Measurements from ENCODE around the gene ACBD4.

The ACBD4 gene

DNA sequence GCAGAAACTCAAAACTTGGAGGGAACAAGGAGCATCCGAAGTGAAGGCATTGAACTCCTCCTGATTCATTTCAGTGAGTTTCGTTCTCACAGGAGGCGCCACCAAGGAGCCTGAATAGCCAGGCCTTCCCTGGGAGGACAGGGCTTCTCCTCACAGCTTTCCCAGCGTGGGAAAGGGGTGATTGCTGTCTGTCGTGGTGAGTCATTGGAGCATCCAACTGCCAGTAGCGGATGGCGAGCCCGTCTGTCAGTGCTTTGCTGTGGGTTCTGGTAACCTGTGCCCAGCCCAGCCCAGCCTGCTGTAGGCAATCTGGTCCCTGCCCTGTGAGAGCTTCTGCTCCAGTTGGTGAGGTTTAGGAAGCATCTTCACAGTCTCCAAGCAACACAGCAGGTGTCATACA lies 31.5 kb upstream of the ACBD4 start:
- TF ChIP-seq CTCF (IDR thresholded peaks at IDR 0.05; ENCODE audit: low read length, missing control alignments): no peak
- no peak overlapping the region for H3K4me3 ChIP-seq (replicated peaks; ENCODE audit: low read depth, low read length)
- no peak for DNase-seq (ENCODE audit: low read depth)

DNA sequence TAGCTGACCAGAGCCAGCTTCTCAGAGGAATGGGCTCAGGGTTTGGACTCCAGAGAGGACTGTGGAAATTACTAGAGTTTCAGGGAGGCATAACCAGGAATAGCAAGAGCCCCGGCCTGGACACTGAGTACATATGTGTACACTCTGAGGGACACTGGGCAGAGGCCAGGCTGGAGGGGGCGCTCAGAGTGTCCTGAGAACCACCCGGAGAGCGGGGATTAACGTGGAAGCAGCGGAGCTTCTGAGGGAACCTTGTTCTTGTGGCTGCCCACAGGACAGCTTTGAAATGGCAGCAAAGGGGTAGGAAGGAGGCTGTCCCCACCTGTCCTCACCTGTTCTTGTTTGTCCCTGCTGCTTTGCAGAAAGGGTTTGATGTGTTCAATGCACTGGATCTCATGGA lies 31.0 kb upstream of the ACBD4 start:
- no peak overlapping the region for H3K4me3 ChIP-seq (replicated peaks; ENCODE audit: low read depth, low read length)
- TF ChIP-seq CTCF (IDR thresholded peaks at IDR 0.05; ENCODE audit: low read length, missing control alignments): no peak
- no peak for DNase-seq (ENCODE audit: low read depth)

DNA sequence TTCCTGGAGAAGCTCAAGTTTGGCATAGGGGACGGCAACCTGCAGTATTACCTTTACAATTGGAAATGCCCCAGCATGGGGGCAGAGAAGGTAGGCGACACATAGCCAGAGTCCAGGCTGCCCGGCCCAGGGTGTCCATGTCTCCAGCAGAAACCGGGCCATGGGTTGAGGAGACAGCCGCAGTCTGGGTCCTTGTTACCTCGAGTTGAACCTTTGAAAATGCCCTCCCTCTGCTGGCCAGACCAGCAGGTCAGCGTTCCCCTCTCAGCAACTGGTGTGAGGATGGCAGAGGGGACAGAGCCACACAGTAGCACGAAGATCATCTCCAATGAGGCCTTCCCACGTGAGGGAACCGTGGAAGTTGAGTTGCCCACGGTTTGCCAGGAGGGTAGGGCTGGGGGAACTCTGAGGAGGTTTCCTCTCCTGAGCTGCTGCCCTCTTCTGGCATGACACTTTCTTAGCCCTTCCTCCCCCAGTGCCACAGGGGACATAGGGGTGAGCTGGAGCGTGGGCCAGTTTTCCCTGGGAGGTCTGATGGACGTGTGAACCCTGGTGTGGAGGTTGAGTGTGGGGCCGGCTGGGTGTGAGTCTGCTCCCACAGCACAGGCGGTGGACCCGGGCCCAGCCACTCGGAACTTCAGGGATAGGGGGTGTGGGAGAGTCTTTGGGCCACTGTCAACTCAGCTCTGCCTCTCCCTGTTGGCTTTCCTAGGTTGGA lies 30.4 kb upstream of the ACBD4 start:
- peak; percentile 1 for TF ChIP-seq CTCF (IDR thresholded peaks at IDR 0.05; ENCODE audit: low read length, missing control alignments)
- H3K4me3 ChIP-seq (replicated peaks; ENCODE audit: low read depth, low read length): no peak overlapping the region
- DNase-seq (ENCODE audit: low read depth): no peak

- no peak overlapping the region for H3K4me3 ChIP-seq (replicated peaks; ENCODE audit: low read depth, low read length)
- no peak for DNase-seq (ENCODE audit: low read depth)
- TF ChIP-seq CTCF (IDR thresholded peaks at IDR 0.05; ENCODE audit: low read length, missing control alignments): no peak
These were observed 29.4 kb upstream of the ACBD4 start for GRCh38 chr17:45106096-45106495.

DNA sequence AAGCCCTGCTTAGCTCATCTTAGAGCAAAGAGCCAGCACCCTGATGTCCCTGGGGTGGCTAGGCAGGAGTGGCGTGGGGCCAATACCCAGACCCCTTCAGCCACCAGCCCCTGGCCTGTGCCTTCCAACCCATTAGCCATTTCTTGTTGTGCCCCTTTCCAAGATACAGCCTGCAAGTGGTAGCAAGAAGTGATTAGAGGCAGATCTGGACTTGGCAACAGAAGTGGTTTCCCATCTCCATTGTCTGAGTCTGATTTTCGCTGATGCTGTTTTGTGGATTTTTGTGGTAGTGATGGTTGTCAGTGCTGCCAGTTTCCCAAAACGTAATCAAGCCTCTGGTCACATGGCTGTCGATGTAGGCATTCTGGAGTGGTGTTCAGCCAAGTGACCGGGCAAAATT lies 28.9 kb upstream of the ACBD4 start:
- no peak for TF ChIP-seq CTCF (IDR thresholded peaks at IDR 0.05; ENCODE audit: low read length, missing control alignments)
- no peak overlapping the region for H3K4me3 ChIP-seq (replicated peaks; ENCODE audit: low read depth, low read length)
- DNase-seq (ENCODE audit: low read depth): no peak

DNA sequence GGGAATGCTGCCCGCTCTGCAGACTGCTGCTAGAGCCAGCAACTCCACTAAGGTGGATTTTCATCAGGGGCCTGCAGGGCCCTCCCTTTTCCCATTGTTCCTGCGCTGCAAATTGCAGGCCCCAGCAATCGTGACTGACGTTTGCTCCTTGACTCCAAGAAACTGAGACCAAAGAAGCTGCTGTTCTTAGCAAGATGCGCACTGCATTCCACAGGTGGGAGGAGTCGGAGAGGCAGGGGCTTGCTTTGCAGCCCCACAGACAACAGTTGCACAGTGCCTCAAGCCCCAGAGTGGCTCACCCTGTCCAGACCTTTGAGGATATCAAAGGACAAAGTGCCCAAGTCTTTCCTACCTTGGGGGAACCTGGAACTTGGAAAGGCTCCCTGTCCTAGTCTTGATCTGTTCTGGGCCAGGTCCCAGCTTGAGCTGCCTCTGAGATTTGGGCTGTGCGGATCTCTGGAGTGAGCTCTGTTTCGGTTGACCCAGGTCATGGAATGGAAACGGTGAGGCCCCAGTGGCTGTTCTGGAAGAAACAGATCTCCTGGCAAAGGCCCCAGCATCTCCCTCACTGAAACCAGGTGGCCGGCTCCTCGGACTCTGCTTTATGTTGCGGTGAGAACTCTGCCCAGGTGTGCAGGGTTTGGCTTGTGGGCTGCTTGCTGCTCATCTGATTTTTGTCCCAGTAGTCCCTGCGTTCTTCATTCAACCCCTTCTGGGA lies 28.0 kb upstream of the ACBD4 start:
- TF ChIP-seq CTCF (IDR thresholded peaks at IDR 0.05; ENCODE audit: low read length, missing control alignments): no peak
- DNase-seq (ENCODE audit: low read depth): no peak

More for the DNA sequence above, 28.0 kb upstream of the ACBD4 start:
- H3K4me3 ChIP-seq (replicated peaks; ENCODE audit: low read depth, low read length): no peak overlapping the region

Measured in fibroblast of pulmonary artery (primary cell).